HG02885 (cell line): Measurements from ENCODE around the gene PDE7B.
"Not testable (repeated sequence)": the region's sequence is repeated elsewhere in the genome, so short reads cannot be mapped to it uniquely, and the experiment has no call there.

Experiments used
- ATAC-seq: cut with Tn5 transposase; IDR thresholded peaks from one replicate; pipeline ENCODE4 v1.9.1; 2021; ENCODE audit warnings: mild to moderate bottlenecking; ENCODE audit not compliant: unreplicated experiment, poor library complexity

PDE7B gene

DNA sequence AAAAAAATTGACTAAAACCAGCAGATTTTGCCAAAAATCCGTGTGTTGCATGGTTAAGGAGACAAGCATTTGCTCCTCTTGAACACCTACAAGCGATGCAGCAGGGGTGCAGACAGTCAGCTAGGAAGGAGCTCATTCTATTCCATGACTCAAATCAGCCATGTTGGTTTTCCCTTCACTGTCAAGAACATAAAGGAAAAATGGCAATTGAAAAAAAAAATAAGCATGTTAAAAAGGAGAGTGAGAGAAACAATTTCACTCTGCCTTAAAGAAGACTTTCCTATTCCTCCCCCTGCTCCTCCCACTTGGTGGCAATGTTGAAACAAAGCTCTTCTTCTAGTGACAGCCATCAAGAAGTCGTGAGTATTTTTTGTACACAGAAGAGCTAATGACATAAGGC, 283.2 kb downstream of the PDE7B start:
- ATAC-seq = no peak

DNA sequence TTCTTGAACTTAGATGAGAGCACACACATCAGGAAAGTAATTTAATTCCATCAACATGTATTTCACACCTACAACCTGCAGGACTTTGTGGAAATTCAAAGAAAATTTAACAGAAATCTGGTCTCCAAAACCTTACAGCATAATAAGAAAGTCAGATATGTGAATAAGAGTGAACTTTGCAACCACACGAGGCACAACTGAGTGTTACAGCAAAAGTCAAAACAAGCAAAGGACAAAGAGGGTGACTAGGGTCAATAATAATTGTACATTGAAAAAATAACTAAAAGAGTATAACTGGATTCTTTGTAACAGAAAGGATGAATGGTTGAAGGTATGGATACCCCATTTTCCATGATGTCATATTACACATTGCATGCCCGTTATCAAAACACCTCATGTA, 284.8 kb downstream of the PDE7B start:
- ATAC-seq = no peak

GRCh38 chr6:136137008-136137692, 285.6 kb downstream of the PDE7B start:
- ATAC-seq = no peak

DNA sequence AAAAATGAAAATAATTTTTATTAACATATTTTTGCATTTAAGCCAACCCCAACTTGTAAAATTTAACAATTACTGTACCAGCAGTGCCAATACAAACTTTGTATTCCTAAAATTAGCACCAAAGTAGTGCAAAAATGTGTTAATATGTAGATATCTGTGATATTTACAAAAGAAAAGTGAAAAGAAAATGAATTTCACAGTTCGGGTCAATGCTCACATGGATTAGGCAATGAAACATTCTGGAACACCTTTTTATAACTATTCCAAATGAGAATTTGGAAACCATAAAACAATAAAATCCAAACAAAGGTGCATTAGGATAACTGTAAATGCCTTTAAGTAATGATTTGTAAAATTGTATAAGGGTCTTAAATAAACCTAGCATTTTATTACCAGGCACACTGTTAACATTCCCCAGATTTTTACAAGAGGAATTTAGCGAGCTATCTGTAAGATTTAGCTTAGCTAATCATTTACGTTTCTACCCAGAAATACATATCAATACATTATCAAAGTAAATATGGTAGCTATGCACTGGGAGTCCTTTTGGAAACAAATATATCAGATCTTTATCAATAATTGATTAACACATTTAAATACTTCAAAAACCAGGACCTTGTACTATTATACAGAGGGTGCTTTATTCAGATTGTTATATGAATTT, 286.4 kb downstream of the PDE7B start:
- no peak for ATAC-seq

GRCh38 chr6:136139111-136139510, 287.6 kb downstream of the PDE7B start:
- not testable (repeated sequence) for ATAC-seq

DNA sequence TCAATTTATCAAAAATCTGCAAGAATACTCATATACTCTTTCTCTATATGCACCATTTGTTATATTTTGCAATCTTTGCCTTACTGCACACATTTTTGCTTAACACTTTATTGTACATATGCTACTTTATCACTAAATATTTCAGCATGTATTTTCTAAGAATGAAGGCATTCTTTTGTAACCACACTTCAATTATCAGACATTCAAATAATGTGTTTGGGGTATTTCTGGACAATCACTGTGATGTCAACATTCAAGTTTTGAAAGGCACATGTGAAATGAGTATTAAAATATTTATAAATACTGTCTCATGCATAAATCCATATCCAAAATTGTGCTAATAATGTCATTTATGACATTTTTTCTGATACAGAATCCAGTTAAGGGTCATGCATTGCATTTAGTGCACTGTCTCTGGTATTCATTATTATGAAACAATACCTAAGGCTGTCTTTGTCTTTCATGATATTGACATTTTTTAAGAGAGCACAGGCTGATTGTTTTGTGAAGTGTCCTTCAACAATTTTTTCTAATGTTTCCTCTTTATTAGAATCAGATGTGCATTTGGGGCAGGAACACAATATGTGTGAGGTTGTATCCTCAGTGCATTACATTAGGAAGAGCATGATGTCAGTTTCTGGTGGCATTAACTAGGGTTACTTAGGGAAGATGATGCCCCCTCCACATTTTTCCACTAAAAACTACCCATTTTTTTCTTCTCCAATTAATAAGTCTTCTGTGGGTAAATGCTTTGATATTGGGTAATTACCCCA, 292.9 kb downstream of the PDE7B start:
- ATAC-seq = no peak

DNA sequence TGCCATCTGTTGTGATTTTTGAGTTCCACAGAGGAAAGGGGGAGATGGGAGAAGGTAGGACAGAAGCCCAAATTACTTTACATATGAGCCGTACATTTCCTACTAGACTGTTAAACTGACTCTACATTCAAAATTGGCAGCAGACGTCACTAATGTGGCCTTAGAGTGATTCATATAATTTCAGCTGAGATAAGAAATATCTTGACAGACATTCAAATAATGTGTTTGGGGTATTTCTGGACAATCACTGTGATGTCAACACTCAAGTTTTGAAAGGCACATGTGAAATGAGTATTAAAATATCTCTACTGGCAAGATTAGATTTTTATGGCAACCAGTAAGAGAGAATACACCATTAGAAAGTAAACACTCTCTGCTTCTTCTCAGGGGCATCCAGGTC, 294.6 kb downstream of the PDE7B start:
- no peak for ATAC-seq

- no peak for ATAC-seq
Measured at GRCh38 chr6:136147342-136147741, 295.8 kb downstream of the PDE7B start.

- ATAC-seq = no peak
Measured at GRCh38 chr6:136148051-136148450, 296.6 kb downstream of the PDE7B start.

- ATAC-seq = no peak
Measured at GRCh38 chr6:136148523-136148922, 297.0 kb downstream of the PDE7B start.

DNA sequence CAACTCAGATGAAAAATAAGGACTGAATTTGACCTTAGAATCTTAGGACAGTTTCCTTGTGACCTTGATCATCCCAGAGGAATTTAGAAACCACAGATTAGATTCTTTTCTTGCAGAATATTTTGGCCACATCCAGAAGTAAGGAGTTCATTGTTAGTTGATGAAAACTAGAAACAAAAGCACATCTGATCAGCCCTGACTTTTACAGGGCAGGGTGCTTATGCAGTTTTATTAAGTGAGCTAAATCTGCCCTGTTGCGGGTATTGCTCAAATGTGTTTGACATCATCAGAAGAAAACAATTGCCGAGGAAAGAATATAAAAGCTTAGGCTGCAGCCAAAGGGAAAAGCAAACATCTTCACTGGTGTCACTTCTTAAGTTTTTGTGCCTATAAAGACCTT, 297.8 kb downstream of the PDE7B start:
- no peak for ATAC-seq

DNA sequence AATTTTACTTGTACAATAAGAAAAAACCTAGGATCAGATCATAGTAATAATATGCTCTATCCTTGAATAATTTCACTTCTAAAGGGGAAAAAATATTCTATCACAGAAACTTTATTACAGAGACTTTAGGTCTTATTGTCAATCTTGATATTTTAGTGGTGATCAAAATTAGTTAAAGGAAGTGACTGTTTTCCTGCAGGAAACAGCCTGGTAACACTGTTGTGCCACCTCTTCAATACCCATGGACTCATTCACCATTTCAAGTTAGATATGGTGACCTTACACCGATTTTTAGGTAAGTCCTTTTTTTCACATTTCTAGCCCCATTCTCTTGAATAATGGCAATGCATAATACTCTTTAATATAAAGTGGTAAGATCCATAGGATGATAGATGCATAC, 299.5 kb downstream of the PDE7B start:
- ATAC-seq = no peak

- ATAC-seq = no peak
Measured at GRCh38 chr6:136153707-136154375, 302.3 kb downstream of the PDE7B start.

- ATAC-seq = no peak
Measured at GRCh38 chr6:136155191-136155590, 303.7 kb downstream of the PDE7B start.

DNA sequence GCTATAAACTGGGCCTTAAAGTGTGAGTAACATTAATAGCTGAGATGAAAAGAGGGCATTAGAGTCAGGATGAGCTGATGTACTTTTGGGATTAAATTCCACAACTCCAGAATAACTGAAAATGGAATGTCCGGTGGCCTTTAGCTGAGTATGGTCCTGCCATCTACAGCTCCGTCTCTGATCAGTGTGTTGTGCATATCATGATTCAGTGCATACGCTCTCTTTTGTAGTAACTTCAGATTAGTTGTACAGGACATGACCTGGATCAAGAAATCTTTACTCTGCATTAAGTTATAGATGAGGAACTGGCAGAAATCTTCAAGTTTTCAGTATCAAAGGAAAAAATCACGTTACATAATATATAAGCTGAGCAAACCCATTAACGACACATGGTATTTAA, 306.2 kb downstream of the PDE7B start:
- no peak for ATAC-seq

- no peak for ATAC-seq
Measured at GRCh38 chr6:136158387-136158821, 306.9 kb downstream of the PDE7B start.

DNA sequence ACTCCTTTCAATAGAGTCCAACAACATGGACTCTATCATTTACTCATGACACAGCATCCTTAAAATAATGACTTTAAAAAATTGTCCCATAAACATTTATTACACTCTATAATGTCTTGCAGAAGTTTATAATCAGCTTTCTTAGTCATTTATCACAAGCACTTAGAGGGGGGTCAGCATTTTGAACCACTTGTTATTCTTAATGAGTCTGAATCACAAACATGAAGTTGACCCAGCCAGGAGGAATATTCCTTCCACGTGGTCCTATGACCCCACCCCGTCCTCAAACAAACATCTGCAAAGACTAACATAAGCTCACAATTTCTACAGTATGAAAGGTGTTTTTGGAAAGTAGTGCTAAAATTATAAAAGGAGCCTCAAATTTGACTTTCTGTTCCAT, 307.5 kb downstream of the PDE7B start:
- no peak for ATAC-seq

- no peak for ATAC-seq
Measured at GRCh38 chr6:136160250-136160649, 308.7 kb downstream of the PDE7B start.

- no peak for ATAC-seq
Measured at GRCh38 chr6:136161950-136162349, 310.4 kb downstream of the PDE7B start.

GRCh38 chr6:136163260-136163659, 311.8 kb downstream of the PDE7B start:
- ATAC-seq = no peak

DNA sequence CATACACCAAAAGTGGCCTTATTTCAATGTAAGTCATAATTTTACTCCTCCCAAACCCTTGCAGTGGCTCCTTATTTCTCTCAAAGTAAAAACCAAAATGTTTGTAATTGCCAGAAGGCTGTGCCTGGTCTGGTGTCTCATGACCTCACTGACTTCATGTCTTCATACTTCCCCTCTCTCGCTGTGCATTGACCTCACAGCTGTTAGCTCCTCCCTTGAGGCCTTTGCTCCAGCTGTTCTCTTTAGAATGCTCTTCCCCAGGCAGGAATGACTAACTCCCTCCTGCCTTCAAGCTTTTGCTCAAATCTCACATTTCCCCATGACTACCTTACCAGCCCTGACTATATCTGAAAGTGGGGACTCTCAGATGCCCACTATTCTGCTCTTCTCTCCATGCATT, 315.3 kb downstream of the PDE7B start:
- no peak for ATAC-seq
